ENCODE data around the gene EMC8. TPM values are rescaled to one million over a fixed set of nuclear protein-coding genes. Genes with fewer than 3 reads are reported as not detected.
A peak's percentile ranks its signal among the peaks of the same experiment; 100 is the strongest.

Gene EMC8
- total and polyA plus RNA-seq, 10 of the 15 experiments (the other 5 are each of a cell fraction or from before 2014, with no cell fraction given): 7.8 to 62.0 (median 33.5) TPM

DNA sequence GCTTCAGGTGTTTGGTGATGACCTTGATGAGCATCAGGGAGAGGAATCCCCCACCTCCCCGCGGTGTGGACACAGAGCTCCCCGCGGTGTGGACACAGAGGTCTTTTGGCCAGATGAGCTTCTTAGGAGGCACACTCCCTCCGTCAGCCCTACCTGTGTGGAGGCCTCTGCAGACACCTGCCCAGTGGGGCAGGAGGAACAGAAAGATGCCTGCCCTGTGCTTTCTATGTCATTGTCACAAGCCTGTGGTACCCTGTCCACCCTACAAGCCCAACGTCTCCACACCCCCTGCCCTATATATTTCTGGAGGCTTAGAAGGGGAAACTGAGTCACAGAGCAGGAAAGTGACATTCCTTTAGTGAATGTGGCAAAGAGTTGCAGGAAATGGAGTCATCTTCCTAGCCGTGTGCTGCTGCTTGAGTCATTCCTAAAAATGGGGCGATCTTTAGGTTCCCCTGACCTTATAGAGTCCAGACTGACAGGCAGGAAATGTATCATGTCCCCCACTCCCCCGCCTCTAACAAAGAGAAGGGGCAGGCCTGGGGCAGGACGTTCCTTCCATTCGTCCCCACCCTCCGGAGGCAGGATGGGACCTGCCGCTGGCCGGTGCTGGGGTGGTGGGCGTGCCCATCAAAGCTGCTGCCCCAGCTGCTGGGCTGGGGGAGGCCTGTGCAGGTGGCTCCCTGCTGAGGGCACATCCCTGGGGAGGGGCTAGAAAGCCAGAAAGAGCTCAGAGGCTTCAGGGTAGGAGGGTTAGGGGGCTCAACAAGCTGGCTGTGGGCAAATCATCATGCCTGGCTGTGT, 47.4 kb downstream of the EMC8 start:
- ATAC-seq: no peak
- no peaks in the 10 kb centered on the region for H3K79me2 ChIP-seq (ENCODE audit: control insufficient read depth, insufficient read depth, low read length)
- FAIRE-seq: no peak
- H3K9ac ChIP-seq (ENCODE audit: control insufficient read depth, insufficient read depth, low read length): no peak overlapping the region
- no peak overlapping the region for H3K27ac ChIP-seq (ENCODE audit: control insufficient read depth, insufficient read depth)
- H3K4me3 ChIP-seq: no peak overlapping the region
- SMC1A ChIA-PET (ENCODE audit: uncharacterized antibody, unreplicated experiment): no interaction called here
- POLR2A ChIA-PET: no interaction called here
- DNase-seq (ENCODE audit: low read depth, low spot score): no peak
- H3K9me3 ChIP-seq (replicated peaks; ENCODE audit: control insufficient read depth, insufficient read depth, low read length): no peaks in the 10 kb centered on the region
- H2AFZ ChIP-seq (ENCODE audit: control insufficient read depth, low read depth, low read length): no peak overlapping the region
- H3K4me2 ChIP-seq (ENCODE audit: control insufficient read depth, insufficient read depth): peak overlapping the region; percentile 93; the same call in 1 of the 2 replicates
- H3K36me3 ChIP-seq (ENCODE audit: control insufficient read depth in 2 of 2, insufficient read depth in 2 of 2, low read length in 1 of 2): no peaks in the 10 kb centered on the region
- H3K27me3 ChIP-seq (replicated peaks in 1 of 2; ENCODE audit: control insufficient read depth in 2 of 2, insufficient read depth in 2 of 2, low read length in 1 of 2): no peaks in the 10 kb centered on the region; a peak in 1 of 4 replicates
- RAD21 ChIA-PET (ENCODE audit: unreplicated experiment): no interaction called here
- 19% methylated on average over 15 of the region's 15 CpGs for WGBS (ENCODE audit: insufficient coverage, insufficient replicate concordance, low lambda C conversion rate, missing lambda C conversion rate)
- peak; percentile 24; the same call in 1 of the 2 replicates for TF ChIP-seq EED (IDR thresholded peaks at IDR 0.05; ENCODE audit: low read depth)
- TF ChIP-seq NR2C2 (IDR thresholded peaks at IDR 0.05; ENCODE audit: borderline replicate concordance, control insufficient read depth, insufficient read length, low read depth): no peak
- CTCF ChIA-PET: no interaction called here
- H4K20me1 ChIP-seq (ENCODE audit: control insufficient read depth, insufficient read depth): peaks cover 3% of the 10 kb centered on the region; the same call in 1 of the 2 replicates
- intact Hi-C loops (cut with micrococcal nuclease; ENCODE audit: unreplicated experiment) (no loop called here), in situ Hi-C loops (cut with MboI) (no loop called here)
- BruUV-seq (replicated peaks): no TSS peak
- H3K4me1 ChIP-seq (ENCODE audit: control insufficient read depth, insufficient read depth, low read length): peaks cover 68% of the 10 kb centered on the region

DNA sequence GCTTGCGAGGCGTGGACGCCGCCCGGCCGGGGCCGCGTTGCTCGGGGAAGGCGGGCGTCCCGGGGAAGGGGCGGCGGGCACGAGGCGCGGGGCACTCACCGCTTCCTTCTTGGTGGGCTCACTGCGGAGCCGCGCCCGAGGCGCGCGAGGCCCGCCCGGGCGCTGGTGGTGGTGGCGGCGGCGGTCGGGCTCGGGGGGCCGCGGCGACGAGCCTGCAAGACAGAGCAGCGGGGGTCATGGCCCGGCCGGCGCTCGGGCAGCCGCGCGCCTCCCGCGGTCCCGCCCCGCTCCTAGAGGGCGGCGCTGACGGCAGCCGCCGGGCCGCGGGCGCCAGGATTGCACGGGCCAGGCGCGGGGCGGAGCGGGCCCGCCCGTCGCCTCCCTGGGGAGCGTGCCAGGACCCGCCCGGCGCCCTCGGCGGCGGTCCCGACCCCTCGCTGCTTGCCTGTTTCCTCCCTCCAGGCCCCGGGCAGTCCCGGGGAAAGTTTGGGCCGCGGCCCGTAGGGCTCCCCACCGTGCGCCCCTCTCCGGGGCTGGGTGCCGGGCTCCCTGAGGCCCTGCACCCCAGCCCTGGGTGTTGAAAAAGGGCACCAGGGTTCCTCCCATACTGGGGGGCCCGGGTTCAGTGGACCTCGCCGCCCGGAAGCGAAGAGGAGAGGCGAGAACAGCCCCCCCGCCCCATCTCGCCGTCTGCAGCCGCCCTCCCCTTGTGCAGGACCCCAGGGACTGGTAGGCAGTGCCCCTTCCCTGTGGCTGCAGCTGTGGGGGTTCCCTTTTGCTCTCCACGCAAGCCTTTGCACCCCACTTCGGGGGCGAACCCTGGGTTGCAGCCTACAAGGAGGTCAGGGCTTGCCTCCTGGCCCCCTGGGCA, 48.3 kb downstream of the EMC8 start, which contains the start of gene C16orf74:
Gene C16orf74 (minus strand): TSS at position 270 of the 871 bp plus-strand sequence. CDS start 15,879 bp downstream, outside the sequence.
- RAD21 ChIA-PET (ENCODE audit: unreplicated experiment): no interaction called here
- no peaks in the 10 kb centered on the region; a peak in 1 of 4 replicates for H3K27me3 ChIP-seq (replicated peaks in 1 of 2; ENCODE audit: control insufficient read depth in 2 of 2, insufficient read depth in 2 of 2, low read length in 1 of 2)
- POLR2A ChIA-PET: no interaction called here
- H3K36me3 ChIP-seq (ENCODE audit: control insufficient read depth in 2 of 2, insufficient read depth in 2 of 2, low read length in 1 of 2): no peaks in the 10 kb centered on the region
- DNase-seq (ENCODE audit: low read depth, low spot score) (no peak), ATAC-seq (peak; percentile 71), FAIRE-seq (no peak)
- CTCF ChIA-PET: no interaction called here
- no TSS peak for BruUV-seq (replicated peaks)
- peak within 1 kb of the TSS; percentile 52 for H2AFZ ChIP-seq (ENCODE audit: control insufficient read depth, low read depth, low read length)
- TF ChIP-seq DPF2 (IDR thresholded peaks at IDR 0.05): 0 out of 2 replicates have a peak, but pooled peaks have one; percentile 15
- no peak for TF ChIP-seq CREM (IDR thresholded peaks at IDR 0.05; ENCODE audit: low read depth)
- peak in 1 of 2 experiments; percentile 75; a peak in 1 of 4 replicates for TF ChIP-seq BHLHE40 (IDR thresholded peaks at IDR 0.05; ENCODE audit: borderline replicate concordance in 1 of 2, low read depth in 2 of 2, low read length in 1 of 2)
- TF ChIP-seq ASH2L (IDR thresholded peaks at IDR 0.05; ENCODE audit: borderline replicate concordance, low read depth): no peak
- no peak for TF ChIP-seq HDAC6 (IDR thresholded peaks at IDR 0.05; ENCODE audit: unreplicated experiment)
- TF ChIP-seq NR2F1 (conservative IDR thresholded peaks at IDR 0.05): peak; percentile 61
- TF ChIP-seq MEF2B (IDR thresholded peaks at IDR 0.05; ENCODE audit: partially characterized antibody, poor library complexity, severe bottlenecking): peak; percentile 20
- TF ChIP-seq KDM1A (IDR thresholded peaks at IDR 0.05; ENCODE audit: borderline replicate concordance): no peak
- SMC1A ChIA-PET (ENCODE audit: uncharacterized antibody, unreplicated experiment): no interaction called here
- H3K4me2 ChIP-seq (ENCODE audit: control insufficient read depth, insufficient read depth): peak within 1 kb of the TSS; percentile 93
- H3K4me3 ChIP-seq: peak within 1 kb of the TSS; percentile 73
- no peaks in the 10 kb centered on the region for H3K9me3 ChIP-seq (replicated peaks; ENCODE audit: control insufficient read depth, insufficient read depth, low read length)
- H3K4me1 ChIP-seq (ENCODE audit: control insufficient read depth, insufficient read depth, low read length): peaks cover 66% of the 10 kb centered on the region
- no peaks in the 10 kb centered on the region for H3K79me2 ChIP-seq (ENCODE audit: control insufficient read depth, insufficient read depth, low read length)
- in situ Hi-C loops (cut with MboI) (no loop called here), intact Hi-C loops (cut with micrococcal nuclease; ENCODE audit: unreplicated experiment) (no loop called here)
- H4K20me1 ChIP-seq (ENCODE audit: control insufficient read depth, insufficient read depth): peaks cover 3% of the 10 kb centered on the region; the same call in 1 of the 2 replicates
- 4% methylated on average over 51 of the region's 96 CpGs for whole genome bisulfite sequencing (ENCODE audit: insufficient coverage, insufficient replicate concordance, low lambda C conversion rate, missing lambda C conversion rate)
- no peak within 1 kb of the TSS for H3K27ac ChIP-seq (ENCODE audit: control insufficient read depth, insufficient read depth)
- H3K9ac ChIP-seq (ENCODE audit: control insufficient read depth, insufficient read depth, low read length): peak within 1 kb of the TSS; percentile 1; the same call in 1 of the 2 replicates

Data from GM12878 (cell line).